Measurements from ENCODE around the gene ESPN. TPM values are rescaled to one million over a fixed set of nuclear protein-coding genes. Genes with fewer than 3 reads are reported as not detected.

The ESPN gene
- total and polyA plus RNA-seq, 2 of the 4 experiments (the other 2 are of a cell fraction): under 0.01 to 0.02 TPM

DNA sequence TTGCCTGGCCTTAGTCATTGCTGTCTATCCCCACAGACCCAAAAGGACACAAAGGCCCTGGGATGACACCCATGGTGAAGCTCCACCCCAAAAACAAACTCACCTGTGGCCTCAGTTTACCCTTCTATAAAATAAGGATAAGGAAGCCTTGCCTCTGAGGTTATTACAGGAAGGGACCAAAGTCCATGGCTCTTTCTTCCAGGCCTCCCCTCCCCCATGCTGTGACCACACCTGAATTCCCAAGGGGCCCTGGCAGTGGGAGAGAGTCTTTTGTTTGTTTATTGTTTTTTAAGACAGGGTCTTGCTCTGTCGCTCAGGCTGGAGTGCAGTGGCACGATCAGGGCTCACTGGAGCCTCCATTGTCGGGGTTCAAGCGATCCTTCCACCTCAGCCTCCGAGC, 51.9 kb downstream of the ESPN start:
- H3K36me3 ChIP-seq (ENCODE audit: control insufficient read depth, insufficient read depth, low read length): peaks cover 18% of the 10 kb centered on the region
- no peak overlapping the region for H3K27ac ChIP-seq (ENCODE audit: insufficient read depth, low read length)
- H3K27me3 ChIP-seq (ENCODE audit: control insufficient read depth, insufficient read depth, low read length): no peaks in the 10 kb centered on the region
- H2AK9ac ChIP-seq (replicated peaks; ENCODE audit: low read depth, low read length, poor library complexity): no peak overlapping the region
- CTCF ChIA-PET: no interaction called here
- no peak overlapping the region for H2BK5ac ChIP-seq (ENCODE audit: low read depth, low read length, poor library complexity, severe bottlenecking)
- H3K9ac ChIP-seq (ENCODE audit: low read depth, low read length): no peak overlapping the region
- no peak overlapping the region for H2BK120ac ChIP-seq (ENCODE audit: low read depth, low read length)
- H3K9me3 ChIP-seq (ENCODE audit: control insufficient read depth, insufficient read depth, low read length): no peaks in the 10 kb centered on the region
- H3K4me2 ChIP-seq (ENCODE audit: low read depth, low read length): no peak overlapping the region
- H3K4me3 ChIP-seq (ENCODE audit: insufficient read depth, low read depth, low read length): no peak overlapping the region
- no peak overlapping the region for H3K56ac ChIP-seq (ENCODE audit: extremely low read depth, insufficient read depth, low read length)
- WGBS, 2 experiments (ENCODE audit: extremely low coverage in 2 of 2, insufficient read length in 1 of 2): 100% methylated on average over 1 of the region's 5 CpGs; no CpG with 5 or more reads in 1 of the 2 experiments
- no peak overlapping the region for H2AFZ ChIP-seq (replicated peaks; ENCODE audit: low read length, poor library complexity)
- H3K4ac ChIP-seq (ENCODE audit: low read depth, low read length): no peak overlapping the region
- POLR2A ChIA-PET (ENCODE audit: unreplicated experiment): no interaction called here
- H4K91ac ChIP-seq (ENCODE audit: insufficient read depth, low read depth, low read length): no peak overlapping the region
- H3K9me1 ChIP-seq (ENCODE audit: insufficient read depth, low read length): no peaks in the 10 kb centered on the region
- ATAC-seq (ENCODE audit: low read depth): no peak
- no peak overlapping the region for H4K5ac ChIP-seq (ENCODE audit: low read depth, low read length)
- H2BK15ac ChIP-seq (ENCODE audit: low read depth, low read length): no peak overlapping the region
- H3K23ac ChIP-seq (ENCODE audit: low read depth, low read length): no peak overlapping the region
- H2BK20ac ChIP-seq (ENCODE audit: low read depth, low read length): no peak overlapping the region
- dilution Hi-C loops (cut with HindIII; ENCODE audit: low sequenced_read_pairs, unreplicated experiment) (no loop called here), intact Hi-C loops (cut with micrococcal nuclease) (no loop called here), in situ Hi-C loops (cut with MboI; ENCODE audit: low sequenced_read_pairs) (no loop called here)
- no peak for DNase-seq
- no peaks in the 10 kb centered on the region; a peak in 1 of 4 replicates for H3K79me1 ChIP-seq (ENCODE audit: low read depth in 1 of 2, low read length in 2 of 2)
- no peak overlapping the region for H3K18ac ChIP-seq (ENCODE audit: low read depth, low read length)
- TF ChIP-seq SMC3 (IDR thresholded peaks at IDR 0.05; ENCODE audit: low read depth, low read length) (no peak), MXI1 (IDR thresholded peaks at IDR 0.05; ENCODE audit: borderline replicate concordance, low read depth, low read length) (no peak), CEBPB (IDR thresholded peaks at IDR 0.05; ENCODE audit: low read depth, low read length) (no peak), POLR2A (IDR thresholded peaks at IDR 0.05; ENCODE audit: low read depth, low read length) (no peak), MAFK (IDR thresholded peaks at IDR 0.05; ENCODE audit: low read depth, low read length) (no peak), RCOR1 (IDR thresholded peaks at IDR 0.05; ENCODE audit: insufficient replicate concordance, low read length) (no peak), RAD21 (IDR thresholded peaks at IDR 0.05; ENCODE audit: low read length) (no peak), RFX5 (IDR thresholded peaks at IDR 0.05; ENCODE audit: low read depth, low read length) (no peak), FOS (IDR thresholded peaks at IDR 0.05; ENCODE audit: low read depth, low read length) (no peak), BHLHE40 (IDR thresholded peaks at IDR 0.05; ENCODE audit: low read depth, low read length) (no peak), NFE2L2 (IDR thresholded peaks at IDR 0.05; ENCODE audit: low read depth, low read length) (no peak), MAZ (IDR thresholded peaks at IDR 0.05; ENCODE audit: borderline replicate concordance, low read depth, low read length) (no peak), CHD1 (IDR thresholded peaks at IDR 0.05; ENCODE audit: low read depth, low read length) (no peak)
- TF ChIP-seq, protein P1, sequence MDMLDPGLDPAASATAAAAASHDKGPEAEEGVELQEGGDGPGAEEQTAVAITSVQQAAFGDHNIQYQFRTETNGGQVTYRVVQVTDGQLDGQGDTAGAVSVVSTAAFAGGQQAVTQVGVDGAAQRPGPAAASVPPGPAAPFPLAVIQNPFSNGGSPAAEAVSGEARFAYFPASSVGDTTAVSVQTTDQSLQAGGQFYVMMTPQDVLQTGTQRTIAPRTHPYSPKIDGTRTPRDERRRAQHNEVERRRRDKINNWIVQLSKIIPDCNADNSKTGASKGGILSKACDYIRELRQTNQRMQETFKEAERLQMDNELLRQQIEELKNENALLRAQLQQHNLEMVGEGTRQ (IDR thresholded peaks at IDR 0.05; ENCODE audit: low read depth, low read length): no peak
- TF ChIP-seq, protein P2, sequence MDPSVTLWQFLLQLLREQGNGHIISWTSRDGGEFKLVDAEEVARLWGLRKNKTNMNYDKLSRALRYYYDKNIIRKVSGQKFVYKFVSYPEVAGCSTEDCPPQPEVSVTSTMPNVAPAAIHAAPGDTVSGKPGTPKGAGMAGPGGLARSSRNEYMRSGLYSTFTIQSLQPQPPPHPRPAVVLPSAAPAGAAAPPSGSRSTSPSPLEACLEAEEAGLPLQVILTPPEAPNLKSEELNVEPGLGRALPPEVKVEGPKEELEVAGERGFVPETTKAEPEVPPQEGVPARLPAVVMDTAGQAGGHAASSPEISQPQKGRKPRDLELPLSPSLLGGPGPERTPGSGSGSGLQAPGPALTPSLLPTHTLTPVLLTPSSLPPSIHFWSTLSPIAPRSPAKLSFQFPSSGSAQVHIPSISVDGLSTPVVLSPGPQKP (IDR thresholded peaks at IDR 0.05; ENCODE audit: borderline replicate concordance, low read depth, low read length): no peak
- TF ChIP-seq, protein P3, sequence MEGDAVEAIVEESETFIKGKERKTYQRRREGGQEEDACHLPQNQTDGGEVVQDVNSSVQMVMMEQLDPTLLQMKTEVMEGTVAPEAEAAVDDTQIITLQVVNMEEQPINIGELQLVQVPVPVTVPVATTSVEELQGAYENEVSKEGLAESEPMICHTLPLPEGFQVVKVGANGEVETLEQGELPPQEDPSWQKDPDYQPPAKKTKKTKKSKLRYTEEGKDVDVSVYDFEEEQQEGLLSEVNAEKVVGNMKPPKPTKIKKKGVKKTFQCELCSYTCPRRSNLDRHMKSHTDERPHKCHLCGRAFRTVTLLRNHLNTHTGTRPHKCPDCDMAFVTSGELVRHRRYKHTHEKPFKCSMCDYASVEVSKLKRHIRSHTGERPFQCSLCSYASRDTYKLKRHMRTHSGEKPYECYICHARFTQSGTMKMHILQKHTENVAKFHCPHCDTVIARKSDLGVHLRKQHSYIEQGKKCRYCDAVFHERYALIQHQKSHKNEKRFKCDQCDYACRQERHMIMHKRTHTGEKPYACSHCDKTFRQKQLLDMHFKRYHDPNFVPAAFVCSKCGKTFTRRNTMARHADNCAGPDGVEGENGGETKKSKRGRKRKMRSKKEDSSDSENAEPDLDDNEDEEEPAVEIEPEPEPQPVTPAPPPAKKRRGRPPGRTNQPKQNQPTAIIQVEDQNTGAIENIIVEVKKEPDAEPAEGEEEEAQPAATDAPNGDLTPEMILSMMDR (conservative IDR thresholded peaks at IDR 0.05; ENCODE audit: low read depth, low read length): no peak
- H3K14ac ChIP-seq (replicated peaks; ENCODE audit: low read depth, low read length): no peak overlapping the region
- H2AK5ac ChIP-seq (ENCODE audit: low read depth, low read length): no peak overlapping the region
- BruUV-seq (replicated peaks): no TSS peak
- no peak overlapping the region for H4K8ac ChIP-seq (ENCODE audit: low read depth in 2 of 2, low read length in 2 of 2)
- no peaks in the 10 kb centered on the region for H3K4me1 ChIP-seq (ENCODE audit: control insufficient read depth, insufficient read depth, low read length)
- peaks cover 7% of the 10 kb centered on the region for H4K20me1 ChIP-seq (ENCODE audit: insufficient read depth, low read length)
